ENCODE data around the gene ASB16.
A peak's percentile ranks its signal among the peaks of the same experiment; 100 is the strongest.

- TF ChIP-seq CTCF (conservative IDR thresholded peaks at IDR 0.05; ENCODE audit: low read length) (peak; percentile 24; the same call in 1 of the 2 replicates), EZH2phosphoT487 (IDR thresholded peaks at IDR 0.05; ENCODE audit: borderline replicate concordance, low read depth, low read length) (no peak)
Observed at GRCh38 chr17:44221084-44221861, 50.8 kb downstream of the ASB16 start.
